GM12878 (cell line): ENCODE data around the gene SERPINH1. TPM values are rescaled to one million over a fixed set of nuclear protein-coding genes. Genes with fewer than 3 reads are reported as not detected.

Source experiments
- ATAC-seq: fragments of 200-7000 bp; cut with Tn5 transposase; 3 replicates; pipeline ENCODE4 v1.9.1; 2020; ENCODE audit warnings: mild to moderate bottlenecking, moderate library complexity
- BruUV-seq: library from RNA; stranded (reverse); fragments of 400-500 nt; replicated peaks from 2 replicates; lab custom pipeline; 2021; lab: Mats Ljungman, UMichigan
- CTCF ChIA-PET: fragments of 300-600 bp; sonication (Branson Sonifier 250); formaldehyde crosslinking; extraction: SDS; loops from one replicate; lab custom pipeline; 2021; ENCODE audit warnings: inconsistent platforms; lab: Yijun Ruan, JAX
- POLR2A ChIA-PET: fragments of 350-600 bp; formaldehyde crosslinking; extraction: SDS; loops from one replicate; lab custom pipeline; 2021; ENCODE audit warnings: inconsistent platforms; lab: Charles Lee
- RAD21 ChIA-PET: fragments of 300-600 bp; sonication (Branson Sonifier 250); formaldehyde crosslinking; loops from one replicate; lab custom pipeline; 2023; ENCODE audit warnings: antibody characterized with exemption; ENCODE audit not compliant: unreplicated experiment; lab: Charles Lee
- SMC1A ChIA-PET: fragments of 300-600 bp; sonication (Branson Sonifier 250); formaldehyde crosslinking; loops from one replicate; lab custom pipeline; 2023; ENCODE audit not compliant: unreplicated experiment, uncharacterized antibody; lab: Charles Lee
- DNase-seq: peaks from one replicate; pipeline ENCODE4 v3.0.0-alpha.2; 2011; ENCODE audit warnings: low read depth, low spot score
- FAIRE-seq: peaks from 3 replicates; lab custom pipeline; 2011; peaks lifted over from hg19 to GRCh38; lab: Jason Lieb, UNC
- H2AFZ ChIP-seq: 2 replicates; pipeline ENCODE4 v1.6.0; 2011; ENCODE audit warnings: low read depth, low read length, control low read depth; ENCODE audit not compliant: control insufficient read depth
- H3K27ac ChIP-seq: 2 replicates; pipeline ENCODE4 v1.5.1; 2011; ENCODE audit warnings: control low read depth; ENCODE audit not compliant: control insufficient read depth, insufficient read depth
- H3K27me3 ChIP-seq, 2 experiments: replicated peaks in 1 of 2; 2 replicates each; pipeline versions ENCODE4 v1.6.0 to v1.6.1; 2011; ENCODE audit warnings: low read length in 1 of 2; ENCODE audit not compliant: control insufficient read depth in 2 of 2, insufficient read depth in 2 of 2
- H3K36me3 ChIP-seq, 2 experiments: 2 replicates each; pipeline ENCODE4 v1.5.1; 2011; ENCODE audit warnings: low read length in 1 of 2; ENCODE audit not compliant: control insufficient read depth in 2 of 2, insufficient read depth in 2 of 2
- H3K4me1 ChIP-seq: 2 replicates; pipeline ENCODE4 v1.6.1; 2011; ENCODE audit warnings: mild to moderate bottlenecking, low read length, moderate library complexity, mixed read lengths; ENCODE audit not compliant: control insufficient read depth, insufficient read depth
- H3K4me2 ChIP-seq: 2 replicates; pipeline ENCODE4 v1.6.0; 2011; ENCODE audit warnings: control low read depth; ENCODE audit not compliant: control insufficient read depth, insufficient read depth
- H3K4me3 ChIP-seq: fragments of 200-600 bp; sonication (generic); 2 replicates; pipeline ENCODE4 v1.5.1; 2016
- H3K79me2 ChIP-seq: 2 replicates; pipeline ENCODE4 v1.6.0; 2011; ENCODE audit warnings: low read length; ENCODE audit not compliant: control insufficient read depth, insufficient read depth
- H3K9ac ChIP-seq: 2 replicates; pipeline ENCODE4 v1.8.0; 2011; ENCODE audit warnings: low read length, control low read depth, mixed read lengths; ENCODE audit not compliant: control insufficient read depth, insufficient read depth
- H3K9me3 ChIP-seq: replicated peaks from 3 replicates; pipeline ENCODE4 v1.5.1; 2011; ENCODE audit warnings: mild to moderate bottlenecking, low read length; ENCODE audit not compliant: control insufficient read depth, insufficient read depth
- H4K20me1 ChIP-seq: 2 replicates; pipeline ENCODE4 v1.6.0; 2011; ENCODE audit not compliant: control insufficient read depth, insufficient read depth
- ATF7 ChIP-seq: fragments of 450-650 bp; IDR thresholded peaks from 2 replicates; pipeline ENCODE4 v1.6.1; 2016; ENCODE audit warnings: low read depth, mild to moderate bottlenecking
- CBFB ChIP-seq: IDR thresholded peaks from 2 replicates; pipeline ENCODE4 v1.6.1; 2016; ENCODE audit warnings: antibody characterized with exemption, low read depth
- GATAD2B ChIP-seq: fragments of 450-650 bp; conservative IDR thresholded peaks from 2 replicates; pipeline ENCODE4 v1.6.1; 2017; ENCODE audit warnings: low read depth, mild to moderate bottlenecking, moderate library complexity
- MXI1 ChIP-seq: fragments of 150-350 bp; IDR thresholded peaks from 2 replicates; pipeline ENCODE4 v1.6.1; 2011; ENCODE audit warnings: low read depth, mild to moderate bottlenecking, inconsistent platforms, low read length, improper control_type of control experiment
- NKRF ChIP-seq: fragments of 450-650 bp; conservative IDR thresholded peaks from 2 replicates; pipeline ENCODE4 v1.6.1; 2017; ENCODE audit warnings: mild to moderate bottlenecking, moderate library complexity
- NR2C1 ChIP-seq: fragments of 450-650 bp; IDR thresholded peaks from 2 replicates; pipeline ENCODE4 v1.6.1; 2017; ENCODE audit warnings: antibody characterized with exemption, mild to moderate bottlenecking, moderate library complexity
- RBBP5 ChIP-seq: fragments of 200-600 bp; sonication (generic); conservative IDR thresholded peaks from 2 replicates; pipeline ENCODE4 v1.6.1; 2016
- TCF7 ChIP-seq: IDR thresholded peaks from 2 replicates; pipeline ENCODE4 v1.6.1; 2014; ENCODE audit warnings: antibody characterized with exemption, borderline replicate concordance
- YBX1 ChIP-seq: fragments of 450-650 bp; IDR thresholded peaks from 2 replicates; pipeline ENCODE4 v1.6.1; 2016; ENCODE audit warnings: antibody characterized with exemption
- ZNF24 ChIP-seq: fragments of 450-650 bp; IDR thresholded peaks from 2 replicates; pipeline ENCODE4 v1.6.1; 2017; ENCODE audit warnings: antibody characterized with exemption, mild to moderate bottlenecking
- ZNF384 ChIP-seq: IDR thresholded peaks from 2 replicates; pipeline ENCODE4 v1.6.1; 2012; ENCODE audit warnings: low read depth, mild to moderate bottlenecking, low read length, improper control_type of control experiment, borderline replicate concordance
- WGBS: methylation state at CpG from one replicate; pipeline ENCODE4 v1.1.6; 2016; ENCODE audit warnings: low lambda C conversion rate; ENCODE audit not compliant: insufficient replicate concordance, insufficient coverage; ENCODE audit errors: missing lambda C conversion rate; 5-methylcytosine and 5-hydroxymethylcytosine counted together
- in situ Hi-C: fragments of 300-500 bp; cut with MboI; formaldehyde crosslinking; loops from 9 replicates; pipeline ENCODE4 v1.14.3; 2018; ENCODE audit warnings: mixed read lengths
- intact Hi-C: fragments of 100-400 bp; cut with micrococcal nuclease; formaldehyde crosslinking; loops from one replicate; pipeline ENCODE4 v1.14.2; 2022; ENCODE audit not compliant: unreplicated experiment
- polyA plus RNA-seq, 11 experiments: library from polyadenylated mRNA; depleted of rRNA in 4 of 11; unstranded in 6 of 11; stranded (reverse) in 5 of 11; fragments of >200 nt; fragmentation: Nextera tagmentation in 4 of 11; fragmentation: Illumina TruSeq in 1 of 11; extraction: Ambion mirVana in 4 of 11; extraction: Trizol in 1 of 11; gene quantifications; 1 replicate in 1 of 11; 2 replicates in 10 of 11; pipeline versions ENCODE4 v1.2.1 to v1.2.3, GENCODE V29; 2011 to 2016; ENCODE audit warnings: inconsistent platforms in 2 of 11, missing spikeins in 2 of 11, low read depth in 1 of 11
- total RNA-seq, 4 experiments: library from RNA; depleted of rRNA in 3 of 4; stranded (reverse); fragments of >200 nt in 3 of 4; fragmentation: Illumina TruSeq in 1 of 4; extraction: Trizol in 1 of 4; gene quantifications; 2 replicates each; pipeline versions ENCODE4 v1.2.1 to v1.2.3, GENCODE V29; 2013 to 2021
- TF ChIP-seq, protein P1 (sequence below): fragments of 450-650 bp; IDR thresholded peaks from 2 replicates; pipeline ENCODE4 v1.6.1; 2017; ENCODE audit warnings: mild to moderate bottlenecking
- TF ChIP-seq, protein P2 (sequence below): fragments of 450-650 bp; IDR thresholded peaks from 2 replicates; pipeline ENCODE4 v1.6.1; 2016; ENCODE audit warnings: mild to moderate bottlenecking

The SERPINH1 gene
- total and polyA plus RNA-seq, 10 of the 15 experiments (the other 5 are each of a cell fraction or from before 2014, with no cell fraction given), result 0.34 to 19.8 (median 13.7) TPM

GRCh38 chr11:75563978-75564552 lies 2.0 kb downstream of the SERPINH1 start:
- Histone ChIP-seq H2AFZ (no peak overlapping the region), H3K79me2 (peaks cover 19% of the 10 kb centered on the region), H3K4me2 (peak overlapping the region; percentile 4; the same call in 1 of the 2 replicates), H3K27ac (no peak overlapping the region), H3K9ac (no peak overlapping the region; the same call in 1 of the 2 replicates), H3K4me3 (no peak overlapping the region), H3K9me3 (no peaks in the 10 kb centered on the region), H4K20me1 (no peaks in the 10 kb centered on the region)
- RAD21 ChIA-PET, result no interaction called here
- POLR2A ChIA-PET, result interaction anchor here (0.7 kb wide), 1 partner anchor 10 kb away, joined by 3 read pairs; no protein-coding TSS in a partner anchor
- intact Hi-C loops, result no loop called here
- FAIRE-seq (no peak), ATAC-seq (no peak), DNase-seq (no peak)
- SMC1A ChIA-PET, result no interaction called here
- WGBS, result 89% methylated on average over 9 of the region's 9 CpGs
- no TSS peak for BruUV-seq
- TF ChIP-seq TCF7 (no peak), ZNF24 (no peak), MXI1 (no peak), ATF7 (no peak), GATAD2B (no peak), NKRF (no peak), CBFB (no peak), ZNF384 (no peak), RBBP5 (no peak), YBX1 (no peak), NR2C1 (no peak)
- TF ChIP-seq, protein P1, sequence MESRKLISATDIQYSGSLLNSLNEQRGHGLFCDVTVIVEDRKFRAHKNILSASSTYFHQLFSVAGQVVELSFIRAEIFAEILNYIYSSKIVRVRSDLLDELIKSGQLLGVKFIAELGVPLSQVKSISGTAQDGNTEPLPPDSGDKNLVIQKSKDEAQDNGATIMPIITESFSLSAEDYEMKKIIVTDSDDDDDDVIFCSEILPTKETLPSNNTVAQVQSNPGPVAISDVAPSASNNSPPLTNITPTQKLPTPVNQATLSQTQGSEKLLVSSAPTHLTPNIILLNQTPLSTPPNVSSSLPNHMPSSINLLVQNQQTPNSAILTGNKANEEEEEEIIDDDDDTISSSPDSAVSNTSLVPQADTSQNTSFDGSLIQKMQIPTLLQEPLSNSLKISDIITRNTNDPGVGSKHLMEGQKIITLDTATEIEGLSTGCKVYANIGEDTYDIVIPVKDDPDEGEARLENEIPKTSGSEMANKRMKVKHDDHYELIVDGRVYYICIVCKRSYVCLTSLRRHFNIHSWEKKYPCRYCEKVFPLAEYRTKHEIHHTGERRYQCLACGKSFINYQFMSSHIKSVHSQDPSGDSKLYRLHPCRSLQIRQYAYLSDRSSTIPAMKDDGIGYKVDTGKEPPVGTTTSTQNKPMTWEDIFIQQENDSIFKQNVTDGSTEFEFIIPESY, result no peak
- TF ChIP-seq, protein P2, sequence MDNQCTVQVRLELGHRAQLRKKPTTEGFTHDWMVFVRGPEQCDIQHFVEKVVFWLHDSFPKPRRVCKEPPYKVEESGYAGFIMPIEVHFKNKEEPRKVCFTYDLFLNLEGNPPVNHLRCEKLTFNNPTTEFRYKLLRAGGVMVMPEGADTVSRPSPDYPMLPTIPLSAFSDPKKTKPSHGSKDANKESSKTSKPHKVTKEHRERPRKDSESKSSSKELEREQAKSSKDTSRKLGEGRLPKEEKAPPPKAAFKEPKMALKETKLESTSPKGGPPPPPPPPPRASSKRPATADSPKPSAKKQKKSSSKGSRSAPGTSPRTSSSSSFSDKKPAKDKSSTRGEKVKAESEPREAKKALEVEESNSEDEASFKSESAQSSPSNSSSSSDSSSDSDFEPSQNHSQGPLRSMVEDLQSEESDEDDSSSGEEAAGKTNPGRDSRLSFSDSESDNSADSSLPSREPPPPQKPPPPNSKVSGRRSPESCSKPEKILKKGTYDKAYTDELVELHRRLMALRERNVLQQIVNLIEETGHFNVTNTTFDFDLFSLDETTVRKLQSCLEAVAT, result no peak
- TF ChIP-seq, all 136 proteins: peak for 0
- CTCF ChIA-PET, result interaction anchor here (1.7 kb wide), 1 partner anchor 10 kb away, joined by 7 read pairs; no protein-coding TSS in a partner anchor
- Histone ChIP-seq H3K36me3 (peaks cover 3 to 4% of the 10 kb centered on the region in 2 experiments; a peak in 3 of 4 replicates), H3K27me3 (no peaks in the 10 kb centered on the region), H3K4me1 (peaks cover 5% of the 10 kb centered on the region)
- in situ Hi-C loops, result no loop called here
